Thymus (tissue), 11 donors: Measurements from ENCODE around the gene LRP1B. TPM values are rescaled to one million over a fixed set of nuclear protein-coding genes. Genes with fewer than 3 reads are reported as not detected.

ENCODE experiments used
- DNase-seq, 9 donors: peaks; one replicate each; pipeline ENCODE4 v3.0.0-alpha.2; 2013; ENCODE audit warnings: low spot score in 9 of 9, low read depth in 6 of 9, missing footprints in 1 of 9
- H3K27ac ChIP-seq, 2 donors: one replicate each; pipeline ENCODE4 v1.5.1; 2013; ENCODE audit warnings: control low read depth in 1 of 2, low read depth in 1 of 2, low read length in 1 of 2, mild to moderate bottlenecking in 1 of 2, moderate library complexity in 1 of 2
- H3K27me3 ChIP-seq, 2 donors: one replicate each; pipeline ENCODE4 v1.5.1; 2013; ENCODE audit warnings: low read length in 1 of 2; ENCODE audit not compliant: control insufficient read depth in 2 of 2, insufficient read depth in 1 of 2
- H3K36me3 ChIP-seq, 2 donors: one replicate each; pipeline ENCODE4 v1.5.1; 2013; ENCODE audit warnings: low read length in 1 of 2, mild to moderate bottlenecking in 1 of 2, moderate library complexity in 1 of 2; ENCODE audit not compliant: control insufficient read depth in 2 of 2, insufficient read depth in 2 of 2
- H3K4me1 ChIP-seq, 2 donors: one replicate each; pipeline ENCODE4 v1.5.1; 2013; ENCODE audit warnings: low read length in 2 of 2; ENCODE audit not compliant: control insufficient read depth in 2 of 2, insufficient read depth in 2 of 2
- H3K4me3 ChIP-seq, 2 donors: one replicate each; pipeline ENCODE4 v1.5.1; 2013; ENCODE audit warnings: low read length in 2 of 2, control low read depth in 1 of 2, mild to moderate bottlenecking in 1 of 2
- H3K9me3 ChIP-seq, 2 donors: one replicate each; pipeline ENCODE4 v1.5.1; 2013; ENCODE audit warnings: low read length in 1 of 2, mild to moderate bottlenecking in 1 of 2; ENCODE audit not compliant: control insufficient read depth in 2 of 2, insufficient read depth in 1 of 2
- WGBS: extraction: QIAGEN DNeasy Blood & Tissue Kit; methylation state at CpG from one replicate; pipeline ENCODE4 v1.1.7; 2013; 5-methylcytosine and 5-hydroxymethylcytosine counted together
- polyA plus RNA-seq: library from polyadenylated mRNA; stranded (reverse); fragments of 200-250 nt; gene quantifications from one replicate; pipeline ENCODE4 v1.2.3, GENCODE V29; 2013
- total RNA-seq: library from RNA; stranded (reverse); fragments of 120-200 nt; gene quantifications from one replicate; pipeline ENCODE4 v1.2.4, GENCODE V29; 2013
- donor health status: healthy.

LRP1B gene
- total and polyA plus RNA-seq, 2 donors = 0.18 to 0.28 TPM

- no peak for DNase-seq
- Histone ChIP-seq H3K27ac (no peak overlapping the region), H3K4me1 (no peaks in the 10 kb centered on the region), H3K9me3 (no peaks in the 10 kb centered on the region), H3K36me3 (no peaks in the 10 kb centered on the region), H3K4me3 (no peak overlapping the region), H3K27me3 (no peaks in the 10 kb centered on the region)
- WGBS = 86% methylated on average over 6 of the region's 6 CpGs
Measured at GRCh38 chr2:140183056-140183765, 1947.6 kb downstream of the LRP1B start.
